Activated effector memory CD4-positive, alpha-beta T cell treated with anti-CD3 and anti-CD28 coated beads, Interleukin-2, amount 50 U/mL, for 16 hours (primary cell): ENCODE measurements around the gene HOTAIR.

Source experiments
- DNase-seq: peaks from one replicate; pipeline ENCODE4 v3.0.0-alpha.2; 2020

HOTAIR gene

GRCh38 chr12:53985692-53985993, 10.9 kb upstream of the HOTAIR start:
- no peak for DNase-seq

- DNase-seq = peak; percentile 91
Measured at GRCh38 chr12:53984901-53985691, 10.3 kb upstream of the HOTAIR start, which contains the start of gene HOXC10. Gene HOXC10 (plus strand): TSS chr12:53985146. CDS start chr12:53985260, 114 bp downstream.

DNA sequence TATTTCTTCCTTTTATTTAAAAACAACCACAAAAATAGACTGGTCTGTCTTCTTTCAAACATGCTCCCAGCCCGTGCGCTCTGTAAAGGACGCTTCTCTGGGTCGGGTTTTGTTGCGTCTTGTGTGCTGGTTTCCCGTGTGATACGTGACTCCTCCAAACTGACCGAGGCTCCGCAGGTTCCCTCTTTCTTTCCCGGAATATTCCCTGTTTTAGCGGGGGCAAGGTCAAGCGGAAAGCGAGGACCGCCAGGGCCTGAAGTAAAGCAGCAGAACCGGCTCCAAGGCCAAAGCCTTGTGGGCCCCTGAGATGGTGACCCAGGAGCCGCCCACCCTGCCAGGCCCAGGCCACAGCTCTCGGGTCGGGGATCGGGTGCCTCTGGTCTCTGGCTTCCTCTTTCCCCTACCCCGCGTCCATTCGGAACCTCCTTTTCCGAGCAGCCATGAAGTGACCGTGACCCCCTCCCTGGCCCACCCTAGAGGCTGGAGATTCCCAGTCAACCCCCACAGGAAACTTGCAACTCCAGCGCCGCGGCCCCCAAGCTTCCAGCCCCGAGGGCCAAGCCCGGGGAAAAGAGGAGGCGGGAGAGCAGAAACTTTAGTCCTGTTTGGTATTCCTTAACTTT, 9.3 kb upstream of the HOTAIR start:
- DNase-seq = no peak

DNA sequence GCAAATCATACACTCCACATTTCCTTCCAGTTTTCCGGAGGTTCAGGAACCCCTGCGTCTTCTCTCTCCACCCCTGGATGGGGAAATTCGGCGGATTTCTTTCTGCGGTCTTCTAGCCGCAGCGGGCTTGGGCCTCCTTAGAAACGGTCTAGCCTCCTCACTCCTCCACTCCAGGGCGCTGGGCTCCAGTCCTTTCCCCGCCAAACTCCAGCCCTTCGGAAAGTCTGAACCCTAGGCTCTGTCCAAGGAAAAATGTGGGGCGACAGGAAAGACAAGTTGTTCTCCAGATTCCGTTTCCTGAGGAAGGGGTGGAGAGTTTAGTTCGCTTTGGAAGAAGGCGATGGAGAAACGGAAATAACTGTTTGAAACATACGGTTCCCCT, 8.8 kb upstream of the HOTAIR start:
- no peak for DNase-seq

- no peak for DNase-seq
Measured at GRCh38 chr12:53982648-53983567, 8.2 kb upstream of the HOTAIR start.

DNA sequence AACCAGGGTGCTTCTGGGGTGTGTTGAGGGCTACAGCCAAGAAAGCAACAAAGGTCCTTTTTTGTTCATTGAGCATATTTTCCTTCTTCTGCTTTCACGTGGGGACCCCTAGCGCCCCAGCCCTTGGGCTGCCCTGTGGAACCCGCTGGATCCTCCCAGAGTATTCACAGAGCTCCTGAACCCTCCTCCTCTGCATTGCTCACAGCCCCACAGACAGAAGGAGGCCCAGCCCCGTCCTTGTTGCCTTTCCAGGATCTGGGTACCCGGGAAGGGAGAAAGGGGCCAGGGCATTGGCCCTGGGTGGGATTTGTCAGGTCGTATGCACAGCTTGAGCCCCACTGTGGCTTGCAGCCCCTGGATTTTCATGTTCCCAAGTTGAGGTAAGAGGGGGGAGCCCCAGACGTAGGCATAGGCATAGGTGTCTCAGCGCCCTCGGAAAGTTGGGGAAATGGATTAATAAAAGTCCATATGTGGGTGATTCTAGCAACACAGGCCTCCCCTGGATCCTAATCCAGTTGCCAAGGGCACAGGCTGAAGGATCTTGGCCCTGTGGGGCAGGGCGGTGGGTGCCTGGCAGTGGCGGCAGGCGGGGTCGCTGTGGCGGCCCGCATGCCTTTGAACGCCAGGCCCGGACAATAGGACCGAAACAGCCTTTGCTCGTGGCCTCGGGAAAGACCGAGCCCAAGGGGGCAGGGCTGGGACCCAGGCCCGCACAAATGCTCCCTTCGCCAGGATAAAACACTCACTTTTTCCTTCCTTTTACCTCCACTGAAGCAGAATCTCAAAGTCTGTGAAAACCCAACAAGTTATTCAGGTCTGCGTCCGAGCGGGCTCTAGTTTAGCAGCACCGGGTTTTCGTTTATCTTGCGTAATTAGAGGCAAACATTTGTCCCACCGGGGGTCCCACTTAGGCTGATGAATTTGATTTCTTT, 7.1 kb upstream of the HOTAIR start:
- DNase-seq = no peak

- DNase-seq = no peak
Measured at GRCh38 chr12:53980802-53981496, 6.2 kb upstream of the HOTAIR start.

- DNase-seq = no peak
Measured at GRCh38 chr12:53980104-53980801, 5.5 kb upstream of the HOTAIR start.

GRCh38 chr12:53978477-53979356, 4.0 kb upstream of the HOTAIR start:
- DNase-seq = no peak

DNA sequence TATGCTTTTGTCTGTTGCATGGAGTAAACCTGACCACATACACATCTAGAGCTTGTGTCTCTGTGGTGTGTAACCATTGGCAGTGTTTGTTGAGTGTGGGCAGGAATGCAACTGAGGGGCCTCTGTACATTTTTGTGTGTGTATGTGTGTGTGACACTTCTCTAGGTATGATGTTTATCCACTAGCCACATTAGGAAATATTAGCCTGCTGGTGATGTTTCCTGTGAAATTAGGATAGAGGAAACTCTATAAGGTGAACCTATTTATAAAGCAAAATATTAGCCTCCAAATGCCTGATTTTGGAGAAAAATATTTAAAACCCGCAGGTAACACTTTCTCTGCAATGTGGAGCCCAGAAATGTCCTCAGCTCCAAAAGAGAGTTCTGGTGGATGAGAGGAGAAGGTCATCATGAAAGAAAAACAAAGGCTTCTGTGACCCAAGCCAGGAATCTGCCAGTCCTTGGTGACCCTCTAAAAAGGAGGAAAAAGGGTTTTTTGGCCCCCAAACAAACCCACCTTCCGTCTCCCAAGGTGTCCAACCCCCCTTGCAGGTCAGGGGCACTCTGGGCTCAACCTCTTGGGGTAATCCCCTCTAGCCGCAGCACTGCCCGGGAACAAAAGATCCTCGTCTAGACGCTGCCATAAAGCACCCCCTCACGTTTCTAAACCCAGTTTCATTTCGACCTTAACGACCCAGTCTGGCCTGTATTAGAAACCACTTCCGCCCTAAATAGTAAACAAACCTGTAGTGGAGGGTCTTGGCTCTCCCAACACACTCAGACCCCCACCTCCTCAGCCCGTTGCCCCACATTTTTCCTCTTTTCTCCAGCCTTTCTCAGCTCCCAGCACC, 3.1 kb upstream of the HOTAIR start:
- DNase-seq = no peak

DNA sequence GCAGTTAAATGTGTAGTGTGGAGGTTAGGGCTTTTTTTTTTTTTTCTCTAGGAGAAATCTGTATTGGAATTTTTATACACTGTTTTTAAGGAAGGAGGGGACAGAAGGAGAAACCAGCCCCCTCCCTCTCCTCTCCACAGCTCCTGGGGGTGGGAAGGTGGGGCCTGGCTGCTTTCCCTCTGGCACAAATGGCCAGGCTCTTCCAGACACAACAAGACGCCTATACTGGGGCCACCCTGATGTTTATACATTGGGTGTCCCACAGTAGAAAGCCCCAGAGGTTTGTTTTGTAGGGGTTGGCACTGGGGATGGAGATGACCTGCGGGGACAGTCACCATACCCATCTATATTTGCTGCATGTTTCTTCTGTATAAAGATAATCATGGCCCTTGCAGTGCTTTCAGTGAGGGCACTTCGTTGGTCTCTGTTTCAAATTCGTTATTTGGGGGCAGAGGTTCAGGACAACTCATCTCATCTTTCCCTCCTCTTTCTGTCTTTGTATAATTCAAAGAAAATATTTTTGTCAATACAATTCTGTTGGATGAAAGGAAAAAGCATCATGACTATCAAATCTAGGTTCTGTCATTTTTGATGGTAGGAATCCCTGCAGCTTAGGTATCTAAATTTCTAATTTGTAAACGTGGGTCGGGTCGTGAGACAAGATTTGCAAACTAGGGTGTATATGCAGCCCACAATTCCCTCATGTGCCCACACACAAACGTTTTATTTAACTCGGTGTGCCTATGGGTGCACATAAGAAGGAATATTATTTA, 2.3 kb upstream of the HOTAIR start:
- DNase-seq = no peak

- DNase-seq = no peak
Measured at GRCh38 chr12:53976172-53976822, 1.5 kb upstream of the HOTAIR start.

- no peak for DNase-seq
Measured at GRCh38 chr12:53975479-53976152, 862 bp upstream of the HOTAIR start.

DNA sequence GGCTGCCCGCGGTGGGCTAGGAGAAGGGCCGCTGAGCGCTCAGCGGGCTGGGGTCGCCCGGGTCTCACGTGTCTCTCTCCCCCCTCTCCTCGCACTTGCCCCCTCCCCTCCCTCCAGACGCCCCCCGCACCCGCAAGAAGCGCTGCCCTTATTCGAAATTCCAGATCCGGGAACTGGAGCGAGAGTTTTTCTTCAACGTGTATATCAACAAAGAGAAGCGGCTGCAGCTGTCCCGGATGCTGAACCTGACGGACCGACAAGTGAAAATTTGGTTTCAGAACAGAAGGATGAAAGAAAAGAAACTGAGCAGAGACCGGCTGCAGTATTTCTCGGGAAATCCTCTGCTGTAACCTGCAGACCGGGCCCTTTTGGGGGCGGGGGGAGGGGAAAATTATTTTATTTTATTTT, 314 bp upstream of the HOTAIR start:
- DNase-seq = no peak

GRCh38 chr12:53973236-53974042, 1.3 kb downstream of the HOTAIR start:
- no peak for DNase-seq

GRCh38 chr12:53972722-53973235, 2.0 kb downstream of the HOTAIR start, which contains the start of gene HOXC11:
Gene HOXC11 (plus strand): TSS chr12:53973126. CDS start chr12:53973242, 116 bp downstream.
- DNase-seq = no peak
